ENCODE results near the gene UFSP1. TPM values are rescaled to one million over a fixed set of nuclear protein-coding genes. Genes with fewer than 3 reads are reported as not detected.
A peak's percentile ranks its signal among the peaks of the same experiment; 100 is the strongest.

UFSP1 gene
- total RNA-seq, 1 experiment from 2014 or later = 8.9 TPM

GRCh38 chr7:100882785-100883526 is 6.6 kb downstream of the UFSP1 start:
- DNase-seq (ENCODE audit: low read depth) = no peak

- no peak for DNase-seq (ENCODE audit: low read depth)
These were observed 7.3 kb downstream of the UFSP1 start for GRCh38 chr7:100882201-100882600.

- DNase-seq (ENCODE audit: low read depth) = no peak
These were observed 8.4 kb downstream of the UFSP1 start for GRCh38 chr7:100881136-100881535.

- DNase-seq (ENCODE audit: low read depth) = no peak
These were observed 8.9 kb downstream of the UFSP1 start for GRCh38 chr7:100880645-100881044.

GRCh38 chr7:100879685-100880261 is 9.7 kb downstream of the UFSP1 start:
- no peak for DNase-seq (ENCODE audit: low read depth)

- DNase-seq (ENCODE audit: low read depth) = no peak
These were observed 10.8 kb downstream of the UFSP1 start for GRCh38 chr7:100878685-100879084.

- DNase-seq (ENCODE audit: low read depth) = no peak
These were observed 11.5 kb downstream of the UFSP1 start for GRCh38 chr7:100878013-100878412.

GRCh38 chr7:100875356-100875751 is 14.2 kb downstream of the UFSP1 start:
- DNase-seq (ENCODE audit: low read depth) = no peak

GRCh38 chr7:100874577-100875355 is 14.7 kb downstream of the UFSP1 start, which contains the start of gene SRRT:
Gene SRRT, plus strand, starts transcription at chr7:100875103. Its CDS starts 488 bp downstream, at chr7:100875591.
- peak; percentile 96 for DNase-seq (ENCODE audit: low read depth)

GRCh38 chr7:100874300-100874576 is 15.3 kb downstream of the UFSP1 start:
- DNase-seq (ENCODE audit: low read depth) = no peak

GRCh38 chr7:100873599-100874299 is 15.8 kb downstream of the UFSP1 start:
- no peak for DNase-seq (ENCODE audit: low read depth)

- DNase-seq (ENCODE audit: low read depth) = no peak
These were observed 21.6 kb downstream of the UFSP1 start for GRCh38 chr7:100867776-100868485.

- peak; percentile 93 for DNase-seq (ENCODE audit: low read depth)
These were observed 22.3 kb downstream of the UFSP1 start, which contains the start of gene TRIP6 for GRCh38 chr7:100867040-100867775. Gene TRIP6, plus strand, starts transcription at chr7:100867387. Its CDS starts 111 bp downstream, at chr7:100867498.

- DNase-seq (ENCODE audit: low read depth) = no peak
These were observed 22.8 kb downstream of the UFSP1 start for GRCh38 chr7:100866729-100867039.

GRCh38 chr7:100865938-100866728 is 23.4 kb downstream of the UFSP1 start:
- peak; percentile 81 for DNase-seq (ENCODE audit: low read depth)

- DNase-seq (ENCODE audit: low read depth) = peak; percentile 74
These were observed 24.1 kb downstream of the UFSP1 start for GRCh38 chr7:100865372-100865911.

- DNase-seq (ENCODE audit: low read depth) = no peak
These were observed 25.2 kb downstream of the UFSP1 start for GRCh38 chr7:100864263-100864845.

- DNase-seq (ENCODE audit: low read depth) = no peak
These were observed 26.0 kb downstream of the UFSP1 start for GRCh38 chr7:100863406-100863950.

GRCh38 chr7:100861616-100861985 is 27.9 kb downstream of the UFSP1 start:
- DNase-seq (ENCODE audit: low read depth) = no peak
